GM12891 (cell line): ENCODE measurements around the gene IL4R.

Experiments used
- POLR2A ChIP-seq: IDR thresholded peaks from 2 replicates; pipeline ENCODE4 v1.6.1; 2011; ENCODE audit warnings: low read depth, low read length, control low read depth
- POLR2AphosphoS5 ChIP-seq: IDR thresholded peaks from 2 replicates; pipeline ENCODE4 v1.6.1; 2011; ENCODE audit warnings: low read depth, low read length, control low read depth
- POU2F2 ChIP-seq: IDR thresholded peaks from 2 replicates; pipeline ENCODE4 v1.6.1; 2011; ENCODE audit warnings: low read depth, mild to moderate bottlenecking, control low read depth, low read length, moderate library complexity
- TAF1 ChIP-seq: IDR thresholded peaks from 2 replicates; pipeline ENCODE4 v1.6.1; 2011; ENCODE audit warnings: low read depth, low read length, control low read depth

DNA sequence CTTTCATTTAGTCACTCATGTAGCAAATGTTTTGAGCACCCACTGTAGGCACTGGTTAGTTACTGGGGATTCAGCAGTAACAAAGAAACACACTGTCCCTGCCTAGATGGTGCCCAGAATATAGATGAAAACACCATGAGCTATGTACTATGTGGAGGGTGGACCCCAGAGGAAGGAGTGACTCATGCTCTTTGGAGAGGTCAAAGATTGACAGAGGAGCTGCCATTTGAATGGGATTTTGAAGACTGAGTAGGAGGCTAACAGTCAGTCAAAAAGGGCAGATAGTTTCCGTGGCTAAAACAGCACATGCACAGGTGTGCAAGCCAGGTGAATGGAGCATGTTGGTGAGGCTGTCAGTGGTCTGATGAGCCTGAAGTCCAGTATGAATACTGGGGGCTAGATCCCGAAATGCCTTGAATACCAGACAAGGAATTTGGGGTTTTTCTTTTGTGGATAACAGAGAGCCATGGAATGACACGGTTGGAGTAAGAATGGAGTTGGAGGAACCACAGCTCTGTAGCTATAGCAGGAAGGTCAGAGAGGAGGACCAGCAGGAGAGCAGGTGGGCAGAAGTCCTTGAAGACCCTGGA lies 94.3 kb downstream of the IL4R start:
- TF ChIP-seq POLR2A (peak; percentile 81), POLR2AphosphoS5 (peak; percentile 94), TAF1 (0 out of 2 replicates have a peak, but pooled peaks have one; percentile 4), POU2F2 (no peak; the same call in 1 of the 2 replicates)
